Caco-2 (cell line): ENCODE measurements around the gene SOX9. TPM values are rescaled to one million over a fixed set of nuclear protein-coding genes. Genes with fewer than 3 reads are reported as not detected.

Experiments
- BruUV-seq: library from RNA; stranded (reverse); fragments of 400-500 nt; replicated peaks from 2 replicates; lab custom pipeline; 2021; lab: Mats Ljungman, UMichigan
- CTCF ChIA-PET: fragments of 300-600 bp; sonication (Branson Sonifier 250); formaldehyde crosslinking; loops from one replicate; lab custom pipeline; 2022; ENCODE audit warnings: antibody characterized with exemption; lab: Charles Lee
- POLR2A ChIA-PET: fragments of 300-600 bp; sonication (Branson Sonifier 250); formaldehyde crosslinking; loops from one replicate; lab custom pipeline; 2022; ENCODE audit warnings: antibody characterized with exemption; lab: Charles Lee
- DNase-seq, 2 experiments: peaks; one replicate each; pipeline versions ENCODE4 v3.0.0 to v3.0.0-alpha.2; 2020 to 2022
- H3K27me3 ChIP-seq: replicated peaks from 2 replicates; pipeline ENCODE4 v1.6.0; 2011; ENCODE audit warnings: low read length; ENCODE audit not compliant: control insufficient read depth, insufficient read depth
- H3K36me3 ChIP-seq: 2 replicates; pipeline ENCODE4 v1.5.1; 2011; ENCODE audit warnings: low read length; ENCODE audit not compliant: control insufficient read depth, insufficient read depth
- H3K4me1 ChIP-seq: fragments of 250-450 bp; sonication (Bioruptor Pico); 2 replicates; pipeline ENCODE4 v1.5.1; 2020; ENCODE audit warnings: mild to moderate bottlenecking
- H3K4me3 ChIP-seq: 2 replicates; pipeline ENCODE4 v1.5.1; 2011; ENCODE audit warnings: low read depth, mild to moderate bottlenecking, control low read depth, low read length
- H3K9me3 ChIP-seq: fragments of 250-450 bp; sonication (Bioruptor Pico); 2 replicates; pipeline ENCODE4 v1.5.1; 2020; ENCODE audit warnings: mild to moderate bottlenecking, moderate library complexity
- H3K27ac Mint-ChIP-seq: one replicate; pipeline ENCODE4 v1.8.0; 2022; ENCODE audit warnings: mixed read lengths; ENCODE audit not compliant: unreplicated experiment
- H3K27me3 Mint-ChIP-seq: one replicate; pipeline ENCODE4 v1.8.0; 2022; ENCODE audit warnings: mixed read lengths; ENCODE audit not compliant: insufficient read depth, unreplicated experiment
- H3K36me3 Mint-ChIP-seq: one replicate; pipeline ENCODE4 v1.8.0; 2022; ENCODE audit warnings: mild to moderate bottlenecking, mixed read lengths; ENCODE audit not compliant: insufficient read depth, unreplicated experiment
- H3K4me1 Mint-ChIP-seq: one replicate; pipeline ENCODE4 v1.8.0; 2022; ENCODE audit warnings: low read depth, mixed read lengths; ENCODE audit not compliant: unreplicated experiment
- H3K4me3 Mint-ChIP-seq: one replicate; pipeline ENCODE4 v1.8.0; 2022; ENCODE audit warnings: mild to moderate bottlenecking, moderate library complexity, mixed read lengths; ENCODE audit not compliant: unreplicated experiment
- H3K9me3 Mint-ChIP-seq: one replicate; pipeline ENCODE4 v1.8.0; 2022; ENCODE audit warnings: mixed read lengths; ENCODE audit not compliant: unreplicated experiment
- intact Hi-C: fragments of 100-400 bp; cut with micrococcal nuclease; formaldehyde crosslinking; loops from one replicate; pipeline ENCODE4 v1.10.0; 2022; ENCODE audit not compliant: unreplicated experiment
- total RNA-seq: library from RNA; stranded (reverse); gene quantifications from 2 replicates; pipeline ENCODE4 v1.2.3, GENCODE V29; 2022
- TF ChIP-seq, protein P1 (sequence below), 2 experiments: fragments of 200-600 bp in 1 of 2; IDR thresholded peaks; 1 replicate in 1 of 2; 2 replicates in 1 of 2; pipeline versions ENCODE4 v1.5.1 to v1.8.0; 2011 to 2022; ENCODE audit warnings: antibody characterized with exemption in 1 of 2, control low read depth in 1 of 2, inconsistent platforms in 1 of 2, low read depth in 1 of 2, low read length in 1 of 2, mild to moderate bottlenecking in 1 of 2, moderate library complexity in 1 of 2; ENCODE audit not compliant: insufficient read depth in 1 of 2, severe bottlenecking in 1 of 2, unreplicated experiment in 1 of 2

SOX9 gene
- total RNA-seq, 1 experiment from 2014 or later, result 46.2 TPM

DNA sequence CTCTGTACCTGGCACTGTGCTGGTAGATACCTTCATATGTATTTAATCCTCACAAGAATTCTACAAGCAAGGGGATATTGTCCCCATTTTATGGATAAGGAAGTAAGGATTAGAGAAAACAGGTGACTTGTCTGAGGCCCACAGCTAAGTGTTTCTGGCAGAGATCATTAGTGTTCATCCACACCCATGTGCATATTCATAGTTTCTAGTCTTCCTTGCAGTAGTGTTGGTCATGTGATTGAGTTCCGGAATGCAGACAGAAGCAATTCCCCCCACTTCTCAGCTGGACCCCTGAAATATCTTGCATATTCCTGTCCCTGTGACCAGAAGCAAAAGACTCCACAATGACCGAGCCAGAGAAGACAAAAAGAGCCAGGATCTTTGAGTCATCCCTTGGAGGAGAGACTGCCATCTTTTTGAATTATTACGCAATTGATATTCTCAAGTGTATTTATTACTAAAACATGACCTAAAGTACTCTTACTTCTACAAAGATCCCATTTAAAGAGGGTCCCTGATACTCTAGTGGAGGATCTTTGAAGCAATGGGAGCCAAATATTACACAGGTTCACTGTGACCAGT, 43.4 kb downstream of the SOX9 start:
- TF ChIP-seq, protein P1, sequence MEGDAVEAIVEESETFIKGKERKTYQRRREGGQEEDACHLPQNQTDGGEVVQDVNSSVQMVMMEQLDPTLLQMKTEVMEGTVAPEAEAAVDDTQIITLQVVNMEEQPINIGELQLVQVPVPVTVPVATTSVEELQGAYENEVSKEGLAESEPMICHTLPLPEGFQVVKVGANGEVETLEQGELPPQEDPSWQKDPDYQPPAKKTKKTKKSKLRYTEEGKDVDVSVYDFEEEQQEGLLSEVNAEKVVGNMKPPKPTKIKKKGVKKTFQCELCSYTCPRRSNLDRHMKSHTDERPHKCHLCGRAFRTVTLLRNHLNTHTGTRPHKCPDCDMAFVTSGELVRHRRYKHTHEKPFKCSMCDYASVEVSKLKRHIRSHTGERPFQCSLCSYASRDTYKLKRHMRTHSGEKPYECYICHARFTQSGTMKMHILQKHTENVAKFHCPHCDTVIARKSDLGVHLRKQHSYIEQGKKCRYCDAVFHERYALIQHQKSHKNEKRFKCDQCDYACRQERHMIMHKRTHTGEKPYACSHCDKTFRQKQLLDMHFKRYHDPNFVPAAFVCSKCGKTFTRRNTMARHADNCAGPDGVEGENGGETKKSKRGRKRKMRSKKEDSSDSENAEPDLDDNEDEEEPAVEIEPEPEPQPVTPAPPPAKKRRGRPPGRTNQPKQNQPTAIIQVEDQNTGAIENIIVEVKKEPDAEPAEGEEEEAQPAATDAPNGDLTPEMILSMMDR (IDR thresholded peaks at IDR 0.05; ENCODE audit: insufficient read depth in 1 of 2, low read depth in 1 of 2, low read length in 1 of 2, severe bottlenecking in 1 of 2, unreplicated experiment in 1 of 2), result no peak
- Mint-ChIP-seq H3K36me3 (no peaks in the 10 kb centered on the region), H3K27ac (no peak overlapping the region), H3K27me3 (no peaks in the 10 kb centered on the region), H3K4me3 (no peak overlapping the region), H3K9me3 (no peaks in the 10 kb centered on the region), H3K4me1 (no peaks in the 10 kb centered on the region)
- ChIA-PET POLR2A (no interaction called here), CTCF (no interaction called here)
- intact Hi-C loops, result no loop called here
- no peaks in the 10 kb centered on the region for H3K36me3 ChIP-seq
- no peaks in the 10 kb centered on the region for H3K27me3 ChIP-seq
- no peak overlapping the region for H3K4me3 ChIP-seq
- H3K9me3 ChIP-seq, result no peaks in the 10 kb centered on the region
- no peak for DNase-seq
- no peaks in the 10 kb centered on the region for H3K4me1 ChIP-seq
- no TSS peak for BruUV-seq

GRCh38 chr17:72165192-72165866, 44.5 kb downstream of the SOX9 start:
- no peaks in the 10 kb centered on the region for H3K9me3 ChIP-seq
- no peak overlapping the region for H3K27ac Mint-ChIP-seq
- no peaks in the 10 kb centered on the region for H3K27me3 Mint-ChIP-seq
- no peaks in the 10 kb centered on the region for H3K4me1 Mint-ChIP-seq
- CTCF ChIA-PET, result no interaction called here
- POLR2A ChIA-PET, result no interaction called here
- no peaks in the 10 kb centered on the region for H3K36me3 Mint-ChIP-seq
- intact Hi-C loops, result no loop called here
- H3K9me3 Mint-ChIP-seq, result no peaks in the 10 kb centered on the region
- TF ChIP-seq, protein P1 (IDR thresholded peaks at IDR 0.05; ENCODE audit: insufficient read depth in 1 of 2, low read depth in 1 of 2, low read length in 1 of 2, severe bottlenecking in 1 of 2, unreplicated experiment in 1 of 2), result no peak
- H3K4me1 ChIP-seq, result no peaks in the 10 kb centered on the region
- H3K27me3 ChIP-seq, result no peaks in the 10 kb centered on the region
- no peak overlapping the region for H3K4me3 Mint-ChIP-seq
- no peak for DNase-seq
- BruUV-seq, result no TSS peak
- H3K36me3 ChIP-seq, result no peaks in the 10 kb centered on the region
- no peak overlapping the region for H3K4me3 ChIP-seq

DNA sequence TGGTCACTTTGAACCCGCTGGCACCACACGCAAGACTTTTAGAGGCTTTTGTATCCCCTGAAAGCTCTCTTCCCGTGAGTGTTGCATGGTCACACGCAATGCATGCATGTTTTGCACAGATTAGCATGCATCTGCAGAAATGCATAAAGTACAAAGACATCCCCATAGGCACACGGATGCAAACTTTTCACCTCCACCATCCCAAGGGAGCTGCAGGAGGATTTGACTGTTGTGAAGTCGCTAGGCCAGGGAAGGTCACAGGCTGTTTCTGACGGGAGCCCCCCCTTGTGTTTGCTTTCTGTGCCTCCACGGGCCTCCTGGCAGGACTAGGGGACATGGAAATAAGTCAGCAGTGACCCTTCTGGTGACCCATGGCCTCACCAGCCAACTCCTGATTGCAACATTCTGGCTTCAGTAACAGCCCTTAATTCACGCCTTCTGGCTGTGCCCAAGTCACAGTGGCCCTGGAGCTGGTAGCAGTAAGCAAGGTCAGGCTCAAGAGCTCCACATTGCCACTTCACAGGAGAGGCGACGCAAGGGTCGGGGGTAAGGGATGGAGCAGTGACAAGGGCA, 45.1 kb downstream of the SOX9 start:
- H3K27me3 Mint-ChIP-seq, result no peaks in the 10 kb centered on the region
- Histone ChIP-seq H3K9me3 (no peaks in the 10 kb centered on the region), H3K27me3 (no peaks in the 10 kb centered on the region), H3K4me3 (no peak overlapping the region), H3K4me1 (no peaks in the 10 kb centered on the region), H3K36me3 (no peaks in the 10 kb centered on the region)
- no peaks in the 10 kb centered on the region for H3K4me1 Mint-ChIP-seq
- intact Hi-C loops, result no loop called here
- BruUV-seq, result no TSS peak
- H3K36me3 Mint-ChIP-seq, result no peaks in the 10 kb centered on the region
- no peak overlapping the region for H3K27ac Mint-ChIP-seq
- H3K9me3 Mint-ChIP-seq, result no peaks in the 10 kb centered on the region
- H3K4me3 Mint-ChIP-seq, result no peak overlapping the region
- ChIA-PET CTCF (no interaction called here), POLR2A (no interaction called here)
- DNase-seq, result no peak
- TF ChIP-seq, protein P1 (IDR thresholded peaks at IDR 0.05; ENCODE audit: insufficient read depth in 1 of 2, low read depth in 1 of 2, low read length in 1 of 2, severe bottlenecking in 1 of 2, unreplicated experiment in 1 of 2), result no peak
